ENCODE data around the gene AATF. TPM values are rescaled to one million over a fixed set of nuclear protein-coding genes. Genes with fewer than 3 reads are reported as not detected.

AATF gene
- total RNA-seq, 1 experiment from 2014 or later, result 87.6 TPM

- no peaks in the 10 kb centered on the region for H3K36me3 Mint-ChIP-seq (ENCODE audit: insufficient read depth, unreplicated experiment)
- H3K4me1 ChIP-seq, result peaks cover 15% of the 10 kb centered on the region
- no peaks in the 10 kb centered on the region for H3K9me3 Mint-ChIP-seq (ENCODE audit: unreplicated experiment)
- no TSS peak for BruUV-seq (replicated peaks)
- DNase-seq, result peak in 1 of 2 experiments; percentile 23
- CTCF ChIA-PET, result interaction anchor here (0.6 kb wide), 1 partner anchor 129 kb away, joined by 4 read pairs; no protein-coding TSS in a partner anchor
- intact Hi-C loops (cut with micrococcal nuclease; ENCODE audit: unreplicated experiment), result no loop called here
- no peaks in the 10 kb centered on the region for H3K27me3 ChIP-seq (replicated peaks; ENCODE audit: control insufficient read depth, insufficient read depth, low read length)
- no peak overlapping the region for H3K4me3 Mint-ChIP-seq (ENCODE audit: unreplicated experiment)
- no peak overlapping the region for H3K27ac Mint-ChIP-seq (ENCODE audit: unreplicated experiment)
- POLR2A ChIA-PET, result no interaction called here
- no peak for TF ChIP-seq CTCF (IDR thresholded peaks at IDR 0.05; ENCODE audit: insufficient read depth in 1 of 2, low read depth in 1 of 2, low read length in 1 of 2, severe bottlenecking in 1 of 2, unreplicated experiment in 1 of 2)
- no peaks in the 10 kb centered on the region for H3K36me3 ChIP-seq (ENCODE audit: control insufficient read depth, insufficient read depth, low read length)
- H3K9me3 ChIP-seq, result no peaks in the 10 kb centered on the region
- no peak overlapping the region for H3K4me3 ChIP-seq (ENCODE audit: low read depth, low read length)
- peaks cover 25% of the 10 kb centered on the region for H3K4me1 Mint-ChIP-seq (ENCODE audit: low read depth, unreplicated experiment)
- no peaks in the 10 kb centered on the region for H3K27me3 Mint-ChIP-seq (ENCODE audit: insufficient read depth, unreplicated experiment)
Measured at GRCh38 chr17:37064956-37065355, 116.2 kb downstream of the AATF start.

GRCh38 chr17:37065486-37066321 is 117.0 kb downstream of the AATF start:
- H3K9me3 Mint-ChIP-seq (ENCODE audit: unreplicated experiment), result no peaks in the 10 kb centered on the region
- BruUV-seq (replicated peaks), result no TSS peak
- H3K9me3 ChIP-seq, result no peaks in the 10 kb centered on the region
- POLR2A ChIA-PET, result no interaction called here
- no peak overlapping the region for H3K4me3 ChIP-seq (ENCODE audit: low read depth, low read length)
- no peak for TF ChIP-seq CTCF (IDR thresholded peaks at IDR 0.05; ENCODE audit: insufficient read depth in 1 of 2, low read depth in 1 of 2, low read length in 1 of 2, severe bottlenecking in 1 of 2, unreplicated experiment in 1 of 2)
- H3K27ac Mint-ChIP-seq (ENCODE audit: unreplicated experiment), result no peak overlapping the region
- CTCF ChIA-PET, result no interaction called here
- H3K4me1 Mint-ChIP-seq (ENCODE audit: low read depth, unreplicated experiment), result peaks cover 18% of the 10 kb centered on the region
- H3K4me1 ChIP-seq, result peaks cover 10% of the 10 kb centered on the region
- H3K4me3 Mint-ChIP-seq (ENCODE audit: unreplicated experiment), result no peak overlapping the region
- H3K36me3 Mint-ChIP-seq (ENCODE audit: insufficient read depth, unreplicated experiment), result no peaks in the 10 kb centered on the region
- no peaks in the 10 kb centered on the region for H3K27me3 Mint-ChIP-seq (ENCODE audit: insufficient read depth, unreplicated experiment)
- intact Hi-C loops (cut with micrococcal nuclease; ENCODE audit: unreplicated experiment), result no loop called here
- no peaks in the 10 kb centered on the region for H3K36me3 ChIP-seq (ENCODE audit: control insufficient read depth, insufficient read depth, low read length)
- peak in 1 of 2 experiments; percentile 29 for DNase-seq
- no peaks in the 10 kb centered on the region for H3K27me3 ChIP-seq (replicated peaks; ENCODE audit: control insufficient read depth, insufficient read depth, low read length)

- Histone ChIP-seq H3K27me3 (replicated peaks; ENCODE audit: control insufficient read depth, insufficient read depth, low read length) (no peaks in the 10 kb centered on the region), H3K9me3 (peaks cover 4% of the 10 kb centered on the region; the same call in 1 of the 2 replicates), H3K4me3 (ENCODE audit: low read depth, low read length) (no peak overlapping the region), H3K4me1 (peaks cover 8% of the 10 kb centered on the region), H3K36me3 (ENCODE audit: control insufficient read depth, insufficient read depth, low read length) (no peaks in the 10 kb centered on the region)
- H3K27ac Mint-ChIP-seq (ENCODE audit: unreplicated experiment), result no peak overlapping the region
- H3K27me3 Mint-ChIP-seq (ENCODE audit: insufficient read depth, unreplicated experiment), result no peaks in the 10 kb centered on the region
- no peak for DNase-seq
- ChIA-PET CTCF (interaction anchor here (1.5 kb wide), 1 partner anchor 19 kb away, joined by 5 read pairs; no protein-coding TSS in a partner anchor), POLR2A (no interaction called here)
- no peaks in the 10 kb centered on the region for H3K36me3 Mint-ChIP-seq (ENCODE audit: insufficient read depth, unreplicated experiment)
- H3K4me1 Mint-ChIP-seq (ENCODE audit: low read depth, unreplicated experiment), result peaks cover 13% of the 10 kb centered on the region
- intact Hi-C loops (cut with micrococcal nuclease; ENCODE audit: unreplicated experiment), result no loop called here
- TF ChIP-seq CTCF (IDR thresholded peaks at IDR 0.05; ENCODE audit: insufficient read depth in 1 of 2, low read depth in 1 of 2, low read length in 1 of 2, severe bottlenecking in 1 of 2, unreplicated experiment in 1 of 2), result no peak
- no peaks in the 10 kb centered on the region for H3K9me3 Mint-ChIP-seq (ENCODE audit: unreplicated experiment)
- H3K4me3 Mint-ChIP-seq (ENCODE audit: unreplicated experiment), result no peak overlapping the region
- BruUV-seq (replicated peaks), result no TSS peak
Measured at GRCh38 chr17:37066322-37067255, 117.8 kb downstream of the AATF start.
